GM18526 (cell line): ENCODE results near the gene POLR3E.

ENCODE experiments used
- POLR2A ChIP-seq: IDR thresholded peaks from 3 replicates; pipeline ENCODE4 v1.6.1; 2011; ENCODE audit not compliant: insufficient read length; ENCODE audit errors: extremely low read depth

Gene POLR3E

GRCh38 chr16:22333457-22333994 lies 36.3 kb downstream of the POLR3E start:
- TF ChIP-seq POLR2A = no peak

- no peak for TF ChIP-seq POLR2A
These were observed 38.5 kb downstream of the POLR3E start for GRCh38 chr16:22335668-22336246.

GRCh38 chr16:22336581-22336980 lies 39.4 kb downstream of the POLR3E start:
- no peak for TF ChIP-seq POLR2A

GRCh38 chr16:22337045-22337444 lies 39.8 kb downstream of the POLR3E start:
- TF ChIP-seq POLR2A = no peak

- TF ChIP-seq POLR2A = no peak
These were observed 40.8 kb downstream of the POLR3E start for GRCh38 chr16:22337849-22338635.

GRCh38 chr16:22340945-22341344 lies 43.7 kb downstream of the POLR3E start:
- TF ChIP-seq POLR2A = no peak

- no peak for TF ChIP-seq POLR2A
These were observed 44.9 kb downstream of the POLR3E start for GRCh38 chr16:22342082-22342481.

GRCh38 chr16:22346483-22346882 lies 49.3 kb downstream of the POLR3E start:
- no peak for TF ChIP-seq POLR2A

- no peak for TF ChIP-seq POLR2A
These were observed 50.1 kb downstream of the POLR3E start for GRCh38 chr16:22347100-22347820.

GRCh38 chr16:22348291-22348690 lies 51.1 kb downstream of the POLR3E start:
- TF ChIP-seq POLR2A = no peak

GRCh38 chr16:22352140-22352539 lies 54.9 kb downstream of the POLR3E start:
- TF ChIP-seq POLR2A = no peak

GRCh38 chr16:22352723-22353122 lies 55.5 kb downstream of the POLR3E start:
- TF ChIP-seq POLR2A = no peak

- no peak for TF ChIP-seq POLR2A
These were observed 56.1 kb downstream of the POLR3E start for GRCh38 chr16:22353191-22353919.

GRCh38 chr16:22353933-22354541 lies 56.8 kb downstream of the POLR3E start:
- TF ChIP-seq POLR2A = no peak

- TF ChIP-seq POLR2A = no peak
These were observed 58.3 kb downstream of the POLR3E start for GRCh38 chr16:22355487-22355908.
